ENCODE measurements around the gene PCDHA9. TPM values are rescaled to one million over a fixed set of nuclear protein-coding genes. Genes with fewer than 3 reads are reported as not detected.
"Not testable (repeated sequence)": the region's sequence is repeated elsewhere in the genome, so short reads cannot be mapped to it uniquely, and the experiment has no call there.

Gene PCDHA9
- total RNA-seq, 1 experiment from 2014 or later: not detected

- Histone ChIP-seq H3K9me3 (no peaks in the 10 kb centered on the region), H3K4me3 (ENCODE audit: low read depth, low read length) (no peak overlapping the region), H3K36me3 (ENCODE audit: control insufficient read depth, insufficient read depth, low read length) (no peaks in the 10 kb centered on the region), H3K27me3 (replicated peaks; ENCODE audit: control insufficient read depth, insufficient read depth, low read length) (no peaks in the 10 kb centered on the region), H3K4me1 (no peaks in the 10 kb centered on the region)
- no TSS peak for BruUV-seq (replicated peaks)
- no peak for TF ChIP-seq CTCF (IDR thresholded peaks at IDR 0.05; ENCODE audit: insufficient read depth in 1 of 2, low read depth in 1 of 2, low read length in 1 of 2, severe bottlenecking in 1 of 2, unreplicated experiment in 1 of 2)
- Mint-ChIP-seq H3K36me3 (ENCODE audit: insufficient read depth, unreplicated experiment) (no peaks in the 10 kb centered on the region), H3K27me3 (ENCODE audit: insufficient read depth, unreplicated experiment) (no peaks in the 10 kb centered on the region), H3K27ac (ENCODE audit: unreplicated experiment) (no peak overlapping the region), H3K9me3 (ENCODE audit: unreplicated experiment) (peaks cover 21% of the 10 kb centered on the region), H3K4me1 (ENCODE audit: low read depth, unreplicated experiment) (no peaks in the 10 kb centered on the region), H3K4me3 (ENCODE audit: unreplicated experiment) (no peak overlapping the region)
- ChIA-PET POLR2A (no interaction called here), CTCF (no interaction called here)
- intact Hi-C loops (cut with micrococcal nuclease; ENCODE audit: unreplicated experiment): no loop called here
- no peak for DNase-seq
Measured at GRCh38 chr5:140808889-140809291, 39.3 kb upstream of the PCDHA9 start.

GRCh38 chr5:140821375-140822280, 26.6 kb upstream of the PCDHA9 start, which contains the start of gene PCDHA5:
Gene PCDHA5, plus strand, starts transcription at chr5:140821613.
- H3K9me3 Mint-ChIP-seq (ENCODE audit: unreplicated experiment): peaks cover 6% of the 10 kb centered on the region
- no peak for DNase-seq
- CTCF ChIA-PET: no interaction called here
- intact Hi-C loops (cut with micrococcal nuclease; ENCODE audit: unreplicated experiment): no loop called here
- Histone ChIP-seq H3K4me1 (no peaks in the 10 kb centered on the region), H3K9me3 (no peaks in the 10 kb centered on the region), H3K27me3 (replicated peaks; ENCODE audit: control insufficient read depth, insufficient read depth, low read length) (no peaks in the 10 kb centered on the region), H3K4me3 (ENCODE audit: low read depth, low read length) (no peak within 1 kb of the TSS), H3K36me3 (ENCODE audit: control insufficient read depth, insufficient read depth, low read length) (no peaks in the 10 kb centered on the region)
- H3K4me1 Mint-ChIP-seq (ENCODE audit: low read depth, unreplicated experiment): no peaks in the 10 kb centered on the region
- H3K4me3 Mint-ChIP-seq (ENCODE audit: unreplicated experiment): no peak within 1 kb of the TSS
- no peak within 1 kb of the TSS for H3K27ac Mint-ChIP-seq (ENCODE audit: unreplicated experiment)
- POLR2A ChIA-PET: no interaction called here
- no peak for TF ChIP-seq CTCF (IDR thresholded peaks at IDR 0.05; ENCODE audit: insufficient read depth in 1 of 2, low read depth in 1 of 2, low read length in 1 of 2, severe bottlenecking in 1 of 2, unreplicated experiment in 1 of 2)
- no TSS peak for BruUV-seq (replicated peaks)
- H3K27me3 Mint-ChIP-seq (ENCODE audit: insufficient read depth, unreplicated experiment): no peaks in the 10 kb centered on the region
- H3K36me3 Mint-ChIP-seq (ENCODE audit: insufficient read depth, unreplicated experiment): no peaks in the 10 kb centered on the region

- BruUV-seq (replicated peaks): no TSS peak
- ChIA-PET POLR2A (no interaction called here), CTCF (no interaction called here)
- intact Hi-C loops (cut with micrococcal nuclease; ENCODE audit: unreplicated experiment): no loop called here
- no peak for TF ChIP-seq CTCF (IDR thresholded peaks at IDR 0.05; ENCODE audit: insufficient read depth in 1 of 2, low read depth in 1 of 2, low read length in 1 of 2, severe bottlenecking in 1 of 2, unreplicated experiment in 1 of 2)
- Histone ChIP-seq H3K4me3 (ENCODE audit: low read depth, low read length) (no peak overlapping the region), H3K36me3 (ENCODE audit: control insufficient read depth, insufficient read depth, low read length) (no peaks in the 10 kb centered on the region), H3K9me3 (no peaks in the 10 kb centered on the region), H3K4me1 (no peaks in the 10 kb centered on the region), H3K27me3 (replicated peaks; ENCODE audit: control insufficient read depth, insufficient read depth, low read length) (no peaks in the 10 kb centered on the region)
- Mint-ChIP-seq H3K4me1 (ENCODE audit: low read depth, unreplicated experiment) (no peaks in the 10 kb centered on the region), H3K27ac (ENCODE audit: unreplicated experiment) (no peak overlapping the region), H3K36me3 (ENCODE audit: insufficient read depth, unreplicated experiment) (no peaks in the 10 kb centered on the region), H3K27me3 (ENCODE audit: insufficient read depth, unreplicated experiment) (no peaks in the 10 kb centered on the region), H3K4me3 (ENCODE audit: unreplicated experiment) (no peak overlapping the region), H3K9me3 (ENCODE audit: unreplicated experiment) (peaks cover 8% of the 10 kb centered on the region)
- DNase-seq: no peak
Measured at GRCh38 chr5:140822281-140822629, 25.9 kb upstream of the PCDHA9 start.

- intact Hi-C loops (cut with micrococcal nuclease; ENCODE audit: unreplicated experiment); H3K36me3 Mint-ChIP-seq (ENCODE audit: insufficient read depth, unreplicated experiment); POLR2A ChIA-PET; H3K36me3 ChIP-seq (ENCODE audit: control insufficient read depth, insufficient read depth, low read length); H3K9me3 Mint-ChIP-seq (ENCODE audit: unreplicated experiment); H3K4me3 Mint-ChIP-seq (ENCODE audit: unreplicated experiment); H3K9me3 ChIP-seq; CTCF ChIA-PET; H3K4me3 ChIP-seq (ENCODE audit: low read depth, low read length); H3K27me3 Mint-ChIP-seq (ENCODE audit: insufficient read depth, unreplicated experiment); H3K27me3 ChIP-seq (replicated peaks; ENCODE audit: control insufficient read depth, insufficient read depth, low read length); BruUV-seq (replicated peaks); DNase-seq; H3K27ac Mint-ChIP-seq (ENCODE audit: unreplicated experiment); H3K4me1 Mint-ChIP-seq (ENCODE audit: low read depth, unreplicated experiment); H3K4me1 ChIP-seq: not testable (repeated sequence)
Measured at GRCh38 chr5:140822969-140823368, 25.2 kb upstream of the PCDHA9 start.
